GM12873 (cell line): ENCODE measurements around the gene NT5DC3.

Experiments
- TF ChIP-seq, protein P1 (sequence below): IDR thresholded peaks from 2 replicates; pipeline ENCODE4 v1.5.1; 2012; ENCODE audit warnings: low read depth, mild to moderate bottlenecking, moderate library complexity, low read length, control low read depth; ENCODE audit not compliant: insufficient read depth; ENCODE audit errors: missing control alignments

The NT5DC3 gene

DNA sequence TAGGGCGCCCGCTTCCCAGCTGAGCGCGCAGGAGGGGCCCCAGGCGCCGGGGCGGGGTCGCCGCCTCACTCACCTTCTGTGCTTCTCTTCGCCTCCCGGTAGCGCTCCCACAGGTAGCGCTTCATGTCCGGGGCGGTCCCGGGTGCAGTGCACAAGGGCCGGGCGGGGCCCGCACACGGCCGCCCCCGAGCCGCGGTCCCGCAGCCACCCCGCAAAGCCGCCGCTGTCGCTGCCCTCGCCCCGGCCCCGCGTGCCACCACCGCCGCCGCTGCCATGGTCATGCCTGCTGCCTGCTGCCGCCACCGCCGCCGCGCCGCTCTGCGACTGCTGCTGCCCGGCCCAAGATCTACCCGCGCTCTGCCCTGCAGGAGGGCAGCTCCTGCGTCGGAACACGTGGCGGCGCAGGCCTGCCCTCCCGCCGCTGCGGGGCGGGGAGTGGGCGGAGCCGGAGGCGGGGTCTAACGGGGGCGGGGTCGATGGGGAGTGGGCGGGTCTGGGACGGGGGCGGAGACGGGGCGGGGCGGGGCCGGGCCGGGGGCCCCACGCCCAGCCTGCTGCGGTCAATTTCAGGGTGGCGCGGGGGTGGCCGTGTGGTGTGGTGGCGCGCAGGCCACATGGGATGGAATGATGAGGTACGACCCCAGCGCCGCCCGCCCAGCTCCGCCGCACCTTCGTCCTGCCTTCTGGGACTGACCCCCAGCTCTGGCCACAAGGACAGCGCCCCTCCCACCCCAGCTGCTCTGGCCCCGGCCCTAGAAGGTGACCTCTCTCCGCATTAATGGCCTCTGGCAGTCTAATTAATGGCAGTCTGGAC is at the start of gene NT5DC3:
Gene NT5DC3, minus strand, starts transcription at position 359 of the 814 bp plus-strand sequence. Its CDS starts 78 bp downstream, at position 281.
- TF ChIP-seq, protein P1, sequence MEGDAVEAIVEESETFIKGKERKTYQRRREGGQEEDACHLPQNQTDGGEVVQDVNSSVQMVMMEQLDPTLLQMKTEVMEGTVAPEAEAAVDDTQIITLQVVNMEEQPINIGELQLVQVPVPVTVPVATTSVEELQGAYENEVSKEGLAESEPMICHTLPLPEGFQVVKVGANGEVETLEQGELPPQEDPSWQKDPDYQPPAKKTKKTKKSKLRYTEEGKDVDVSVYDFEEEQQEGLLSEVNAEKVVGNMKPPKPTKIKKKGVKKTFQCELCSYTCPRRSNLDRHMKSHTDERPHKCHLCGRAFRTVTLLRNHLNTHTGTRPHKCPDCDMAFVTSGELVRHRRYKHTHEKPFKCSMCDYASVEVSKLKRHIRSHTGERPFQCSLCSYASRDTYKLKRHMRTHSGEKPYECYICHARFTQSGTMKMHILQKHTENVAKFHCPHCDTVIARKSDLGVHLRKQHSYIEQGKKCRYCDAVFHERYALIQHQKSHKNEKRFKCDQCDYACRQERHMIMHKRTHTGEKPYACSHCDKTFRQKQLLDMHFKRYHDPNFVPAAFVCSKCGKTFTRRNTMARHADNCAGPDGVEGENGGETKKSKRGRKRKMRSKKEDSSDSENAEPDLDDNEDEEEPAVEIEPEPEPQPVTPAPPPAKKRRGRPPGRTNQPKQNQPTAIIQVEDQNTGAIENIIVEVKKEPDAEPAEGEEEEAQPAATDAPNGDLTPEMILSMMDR: no peak

DNA sequence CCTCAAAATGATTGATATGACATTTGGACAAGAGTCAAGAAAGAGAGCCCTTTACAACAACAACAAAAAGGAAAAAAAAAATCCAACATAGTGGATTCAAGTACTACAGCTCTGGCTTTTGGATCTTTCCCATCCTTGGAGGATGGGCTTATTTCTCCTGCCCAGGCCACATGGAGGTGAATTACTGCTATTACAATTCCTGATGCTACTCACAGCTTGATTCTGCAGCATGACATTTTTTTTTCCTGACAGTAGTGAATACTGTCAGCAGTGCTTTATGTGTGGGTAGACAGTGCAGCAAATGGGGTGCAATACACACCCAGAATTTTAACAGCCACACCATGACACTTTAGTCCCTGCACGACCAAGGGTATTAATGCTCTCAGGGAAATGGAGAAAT is 46.7 kb upstream of the NT5DC3 start:
- TF ChIP-seq, protein P1: no peak

DNA sequence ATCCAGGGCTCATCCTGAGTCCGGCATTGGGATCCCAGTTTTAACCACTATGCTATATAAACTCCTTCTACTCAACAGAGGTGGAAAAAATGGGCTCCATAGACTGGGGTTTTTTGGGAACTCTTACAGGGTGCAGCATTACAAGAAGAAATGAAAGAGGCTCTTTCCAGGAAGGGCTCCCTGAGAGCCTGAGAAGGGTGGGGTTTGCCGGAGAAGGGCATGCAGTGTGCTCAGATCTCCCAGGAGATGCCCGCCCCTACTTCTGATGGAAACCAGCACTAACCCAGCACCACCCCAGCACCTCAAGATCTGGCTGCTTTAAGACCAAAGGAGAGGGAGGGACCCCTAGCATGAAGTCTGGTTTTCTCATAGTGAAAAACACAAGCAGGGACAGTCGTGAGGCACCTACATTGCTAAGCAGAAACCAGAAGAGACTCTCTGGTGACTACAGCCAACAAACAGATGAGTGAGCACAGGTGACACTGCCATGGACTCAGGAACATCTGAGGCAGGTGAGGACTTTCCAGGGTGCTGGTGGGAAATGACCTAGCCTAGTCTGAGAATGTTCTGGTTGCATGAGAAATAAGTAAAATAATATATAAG is 45.3 kb upstream of the NT5DC3 start:
- TF ChIP-seq, protein P1: no peak

DNA sequence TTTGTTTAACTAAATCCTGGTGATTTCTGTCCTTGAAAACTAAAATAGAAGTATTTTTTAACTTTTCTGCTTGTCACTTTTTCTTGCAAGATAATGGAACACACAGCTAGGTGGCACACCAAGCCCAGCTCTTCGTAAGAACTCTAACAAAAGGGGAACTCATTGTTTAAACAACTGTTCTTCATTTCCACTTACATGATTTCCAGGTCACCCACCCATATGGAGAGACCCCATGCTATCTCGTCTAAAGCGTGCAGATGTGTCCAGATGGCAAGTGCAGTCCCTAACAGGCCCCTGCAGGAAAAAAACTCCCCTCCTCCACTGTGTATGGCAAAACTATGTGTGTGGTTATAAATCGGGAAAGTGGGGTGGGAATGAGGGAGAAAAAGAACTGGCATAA is 43.3 kb upstream of the NT5DC3 start:
- TF ChIP-seq, protein P1: peak; percentile 63

GRCh38 chr12:103883908-103884307 is 42.9 kb upstream of the NT5DC3 start:
- TF ChIP-seq, protein P1: no peak

DNA sequence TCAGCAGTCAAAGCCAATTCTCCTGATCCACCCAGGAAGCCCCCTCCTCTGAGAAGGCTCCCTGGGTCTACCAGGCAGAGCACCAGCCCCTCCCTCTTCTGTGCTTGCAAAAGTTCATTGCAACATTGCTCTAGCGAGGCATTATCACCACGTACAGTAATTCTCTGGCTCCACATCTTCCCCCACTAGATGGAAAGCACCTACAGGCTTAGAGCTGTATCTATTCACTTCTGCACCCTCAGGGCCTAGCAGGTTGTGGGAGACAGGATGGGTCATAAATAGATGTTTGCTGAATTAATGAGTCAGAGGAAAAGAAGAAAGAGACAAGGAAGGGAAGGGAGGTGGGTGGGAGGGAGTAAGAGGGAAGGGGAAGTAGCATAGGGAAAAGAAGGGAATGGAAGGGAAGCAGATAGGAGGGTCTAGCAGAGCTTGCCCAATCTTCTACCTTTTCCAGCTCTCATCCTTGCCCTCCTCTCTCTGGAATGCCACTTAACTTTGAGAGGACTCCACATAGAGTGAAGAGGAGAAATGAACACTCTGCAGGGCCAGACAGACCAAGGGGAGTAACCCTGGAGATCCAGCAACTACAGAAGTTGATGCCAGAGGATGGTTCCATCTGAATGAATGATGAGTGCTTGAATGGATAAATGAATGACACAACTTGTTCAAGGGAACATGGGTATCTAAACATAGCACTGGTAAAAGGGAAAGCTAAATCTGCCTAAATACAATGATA is 42.0 kb upstream of the NT5DC3 start:
- TF ChIP-seq, protein P1: no peak

DNA sequence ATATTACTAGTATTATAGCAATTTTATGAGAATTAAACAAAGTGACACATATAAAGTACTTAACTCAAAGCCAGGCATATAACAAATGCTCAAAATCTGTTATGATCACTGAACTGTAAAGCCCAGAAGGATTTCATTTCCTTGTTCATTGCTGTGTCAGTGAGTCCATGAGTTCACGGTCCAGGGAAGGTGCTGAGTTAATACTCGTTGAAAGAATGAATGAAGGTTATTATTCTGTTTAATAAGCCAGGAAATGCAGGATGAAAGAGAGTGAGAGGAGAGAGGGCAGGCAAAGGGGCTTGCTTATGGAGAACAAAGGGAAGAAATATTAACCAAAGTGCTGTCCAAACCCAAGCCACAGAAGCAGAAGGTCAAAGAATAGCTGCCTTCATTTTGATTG is 40.2 kb upstream of the NT5DC3 start:
- TF ChIP-seq, protein P1: no peak
